Stimulated activated CD4-positive, alpha-beta T cell treated with anti-CD3 and anti-CD28 coated beads, Interleukin-1b, Interleukin-23, amount 100 ng/mL, for 4 hours (primary cell): Measurements from ENCODE around the gene UGT1A5.
"Not testable (repeated sequence)": the region's sequence is repeated elsewhere in the genome, so short reads cannot be mapped to it uniquely, and the experiment has no call there.

ENCODE experiments used
- DNase-seq, 2 donors: peaks; one replicate each; pipeline ENCODE4 v3.0.0-alpha.2; 2020; ENCODE audit warnings: low read depth in 2 of 2

Gene UGT1A5

GRCh38 chr2:233746475-233747282 lies 34.0 kb downstream of the UGT1A5 start:
- DNase-seq = no peak

GRCh38 chr2:233747283-233747544 lies 34.5 kb downstream of the UGT1A5 start:
- DNase-seq = no peak

- not testable (repeated sequence) for DNase-seq
Measured at GRCh38 chr2:233750689-233751088, 38.0 kb downstream of the UGT1A5 start.

GRCh38 chr2:233751212-233752009 lies 38.7 kb downstream of the UGT1A5 start:
- not testable (repeated sequence) for DNase-seq

GRCh38 chr2:233754872-233755611 lies 42.3 kb downstream of the UGT1A5 start:
- DNase-seq = no peak

- DNase-seq = no peak
Measured at GRCh38 chr2:233756429-233757081, 43.8 kb downstream of the UGT1A5 start.

GRCh38 chr2:233758141-233758540 lies 45.4 kb downstream of the UGT1A5 start:
- DNase-seq = no peak

GRCh38 chr2:233758849-233759248 lies 46.1 kb downstream of the UGT1A5 start:
- no peak for DNase-seq

- no peak for DNase-seq
Measured at GRCh38 chr2:233760043-233760442, 47.3 kb downstream of the UGT1A5 start, which contains the start of gene UGT1A1. Gene UGT1A1 (plus strand): TSS chr2:233760270. CDS start chr2:233760288, 18 bp downstream.

GRCh38 chr2:233761040-233761769 lies 48.5 kb downstream of the UGT1A5 start:
- DNase-seq = no peak

GRCh38 chr2:233764264-233764663 lies 51.6 kb downstream of the UGT1A5 start:
- no peak for DNase-seq

GRCh38 chr2:233764761-233765160 lies 52.1 kb downstream of the UGT1A5 start:
- no peak for DNase-seq

GRCh38 chr2:233766416-233766815 lies 53.7 kb downstream of the UGT1A5 start:
- DNase-seq = no peak

- DNase-seq = no peak
Measured at GRCh38 chr2:233768076-233768475, 55.4 kb downstream of the UGT1A5 start.

GRCh38 chr2:233769260-233769659 lies 56.6 kb downstream of the UGT1A5 start:
- no peak for DNase-seq

GRCh38 chr2:233772153-233772552 lies 59.4 kb downstream of the UGT1A5 start:
- DNase-seq = no peak

GRCh38 chr2:233772583-233772982 lies 59.9 kb downstream of the UGT1A5 start:
- DNase-seq = no peak

- DNase-seq = no peak
Measured at GRCh38 chr2:233773854-233774253, 61.1 kb downstream of the UGT1A5 start.

GRCh38 chr2:233775414-233775813 lies 62.7 kb downstream of the UGT1A5 start:
- no peak for DNase-seq

- no peak for DNase-seq
Measured at GRCh38 chr2:233778030-233778429, 65.3 kb downstream of the UGT1A5 start, which contains the start of gene MROH2A. Gene MROH2A (plus strand): TSS chr2:233778330. CDS start chr2:233779359, 1,029 bp downstream.

GRCh38 chr2:233779722-233780121 lies 67.0 kb downstream of the UGT1A5 start:
- DNase-seq = no peak
